OCI-M1 (cell line): Measurements from ENCODE around the gene TMEM258.

Source experiments
- DNase-seq: peaks from one replicate; lab custom pipeline; 2025; lab: John Stamatoyannopoulos, UW

TMEM258 gene

GRCh38 chr11:61792310-61793082, at the start of gene TMEM258, which contains the start of gene FEN1:
Gene TMEM258, minus strand, starts transcription at chr11:61792599. Its CDS starts 41 bp downstream, at chr11:61792558.
Gene FEN1, plus strand, starts transcription at chr11:61792911. Its CDS starts 2,451 bp downstream, at chr11:61795362.
- peak; percentile 96 for DNase-seq

GRCh38 chr11:61841636-61842527, 49.5 kb upstream of the TMEM258 start:
- DNase-seq = peak; percentile 93

GRCh38 chr11:61840371-61840770, 48.0 kb upstream of the TMEM258 start:
- no peak for DNase-seq

GRCh38 chr11:61839742-61840141, 47.3 kb upstream of the TMEM258 start:
- DNase-seq = no peak

- no peak for DNase-seq
Observed at GRCh38 chr11:61838921-61839320, 46.5 kb upstream of the TMEM258 start.

- no peak for DNase-seq
Observed at GRCh38 chr11:61838501-61838900, 46.1 kb upstream of the TMEM258 start.

GRCh38 chr11:61837411-61838005, 45.1 kb upstream of the TMEM258 start:
- DNase-seq = no peak

GRCh38 chr11:61836193-61836592, 43.8 kb upstream of the TMEM258 start:
- no peak for DNase-seq

- DNase-seq = peak; percentile 94
Observed at GRCh38 chr11:61834278-61835048, 42.1 kb upstream of the TMEM258 start.

- peak; percentile 40 for DNase-seq
Observed at GRCh38 chr11:61833926-61834277, 41.5 kb upstream of the TMEM258 start.

GRCh38 chr11:61833471-61833870, 41.1 kb upstream of the TMEM258 start:
- no peak for DNase-seq

- DNase-seq = no peak
Observed at GRCh38 chr11:61832754-61833153, 40.4 kb upstream of the TMEM258 start.

- no peak for DNase-seq
Observed at GRCh38 chr11:61832207-61832606, 39.8 kb upstream of the TMEM258 start.

- peak; percentile 28 for DNase-seq
Observed at GRCh38 chr11:61830237-61831105, 38.1 kb upstream of the TMEM258 start.

GRCh38 chr11:61829806-61830205, 37.4 kb upstream of the TMEM258 start:
- peak; percentile 28 for DNase-seq

- DNase-seq = peak; percentile 75
Observed at GRCh38 chr11:61828629-61829407, 36.4 kb upstream of the TMEM258 start.

GRCh38 chr11:61828379-61828628, 35.9 kb upstream of the TMEM258 start:
- no peak for DNase-seq

GRCh38 chr11:61827571-61828378, 35.4 kb upstream of the TMEM258 start, which contains the start of gene FADS2:
Gene FADS2, plus strand, starts transcription at chr11:61828300. Its CDS starts 91 bp downstream, at chr11:61828391.
- DNase-seq = peak; percentile 95

GRCh38 chr11:61826930-61827570, 34.7 kb upstream of the TMEM258 start:
- peak; percentile 89 for DNase-seq
